ENCODE measurements around the gene SMCHD1. TPM values are rescaled to one million over a fixed set of nuclear protein-coding genes. Genes with fewer than 3 reads are reported as not detected.

SMCHD1 gene
- total and polyA plus RNA-seq, 4 donors = 4.4 to 49.0 (median 25.4) TPM

- no peak for DNase-seq (ENCODE audit: low spot score)
- Histone ChIP-seq H3K27ac (ENCODE audit: low read depth in 1 of 2, low read length in 2 of 2) (no peak overlapping the region), H3K4me1 (ENCODE audit: control insufficient read depth in 4 of 4, insufficient read depth in 4 of 4, low read length in 3 of 4) (no peaks in the 10 kb centered on the region), H3K4me3 (ENCODE audit: low read depth in 1 of 3, low read length in 3 of 3) (no peak overlapping the region), H3K9me3 (ENCODE audit: control insufficient read depth in 4 of 4, low read length in 3 of 4) (peaks cover 0 to 6% (median 1%) of the 10 kb centered on the region in 4 donors), H3K27me3 (ENCODE audit: control insufficient read depth in 4 of 4, insufficient read depth in 4 of 4, low read length in 3 of 4) (no peaks in the 10 kb centered on the region), H3K9ac (ENCODE audit: low read depth in 1 of 2, low read length in 2 of 2) (no peak overlapping the region), H3K36me3 (ENCODE audit: control insufficient read depth in 4 of 4, insufficient read depth in 3 of 4, low read depth in 1 of 4, low read length in 3 of 4) (no peaks in the 10 kb centered on the region)
- TF ChIP-seq ZBTB33 (IDR thresholded peaks at IDR 0.05) (no peak), EGR1 (IDR thresholded peaks at IDR 0.05; ENCODE audit: low read depth in 2 of 2) (no peak), YY1 (IDR thresholded peaks at IDR 0.05) (no peak), RXRA (IDR thresholded peaks at IDR 0.05) (no peak), JUND (IDR thresholded peaks at IDR 0.05) (no peak), GABPA (IDR thresholded peaks at IDR 0.05 in 1 of 2, conservative IDR thresholded peaks at IDR 0.05 in 1 of 2) (no peak), MAX (IDR thresholded peaks at IDR 0.05) (no peak), HNF4G (IDR thresholded peaks at IDR 0.05) (no peak), REST (IDR thresholded peaks at IDR 0.05) (no peak), FOXA1 (IDR thresholded peaks at IDR 0.05) (no peak), FOXA2 (IDR thresholded peaks at IDR 0.05) (no peak), NR2F2 (IDR thresholded peaks at IDR 0.05) (no peak)
These were observed 162.8 kb downstream of the SMCHD1 start for GRCh38 chr18:2818281-2818680.

GRCh38 chr18:2821695-2822094 is 166.2 kb downstream of the SMCHD1 start:
- no peaks in the 10 kb centered on the region for H3K27me3 ChIP-seq (ENCODE audit: control insufficient read depth in 4 of 4, insufficient read depth in 4 of 4, low read length in 3 of 4)
- peaks cover 0 to 4% (median 0%) of the 10 kb centered on the region in 4 donors for H3K9me3 ChIP-seq (ENCODE audit: control insufficient read depth in 4 of 4, low read length in 3 of 4)
- H3K36me3 ChIP-seq (ENCODE audit: control insufficient read depth in 4 of 4, insufficient read depth in 3 of 4, low read depth in 1 of 4, low read length in 3 of 4) = no peaks in the 10 kb centered on the region
- TF ChIP-seq CTCF (IDR thresholded peaks at IDR 0.05; ENCODE audit: low read depth, low read length, missing input control) (no peak), ATF3 (IDR thresholded peaks at IDR 0.05) (no peak), REST (IDR thresholded peaks at IDR 0.05) (no peak), NR2F2 (IDR thresholded peaks at IDR 0.05) (no peak), HNF4G (IDR thresholded peaks at IDR 0.05) (no peak), TAF1 (conservative IDR thresholded peaks at IDR 0.05) (no peak), HNF4A (conservative IDR thresholded peaks at IDR 0.05) (no peak)
- H3K4me3 ChIP-seq (ENCODE audit: low read depth in 1 of 3, low read length in 3 of 3) = no peak overlapping the region
- no peak overlapping the region for H3K27ac ChIP-seq (ENCODE audit: low read depth in 1 of 2, low read length in 2 of 2)
- no peaks in the 10 kb centered on the region for H3K4me1 ChIP-seq (ENCODE audit: control insufficient read depth in 4 of 4, insufficient read depth in 4 of 4, low read length in 3 of 4)
- DNase-seq (ENCODE audit: low spot score) = no peak
- no peak overlapping the region for H3K9ac ChIP-seq (ENCODE audit: low read depth in 1 of 2, low read length in 2 of 2)
- WGBS = 94% methylated on average over 2 of the region's 2 CpGs

Measured in liver (tissue), 9 donors.